Measurements from ENCODE around the gene ANKRD24.

- TF ChIP-seq CTCF (IDR thresholded peaks at IDR 0.05; ENCODE audit: poor library complexity, severe bottlenecking), result no peak
- no peak for TF ChIP-seq EZH2 (IDR thresholded peaks at IDR 0.05; ENCODE audit: borderline replicate concordance, insufficient read depth, low read length, poor library complexity, severe bottlenecking)
- no peak for TF ChIP-seq MXI1 (conservative IDR thresholded peaks at IDR 0.05; ENCODE audit: poor library complexity, severe bottlenecking)
- TF ChIP-seq TAF1 (IDR thresholded peaks at IDR 0.05; ENCODE audit: low read depth), result no peak
- peak; percentile 38 for TF ChIP-seq POLR2AphosphoS5 (IDR thresholded peaks at IDR 0.05)
- TF ChIP-seq REST (IDR thresholded peaks at IDR 0.05; ENCODE audit: borderline replicate concordance), result no peak
- TF ChIP-seq RAD21 (conservative IDR thresholded peaks at IDR 0.05), result no peak
These were observed 15.4 kb downstream of the ANKRD24 start for GRCh38 chr19:4197625-4198466.
